Tibial nerve (tissue), 4 donors: ENCODE measurements around the gene CARMIL1.

Experiments
- CTCF ChIP-seq, 5 experiments: fragments of 200-600 bp in 3 of 5; fragments of 450-650 bp in 2 of 5; sonication (generic) in 3 of 5; IDR thresholded peaks; one replicate each; pipeline ENCODE4 v1.5.1; 2016 to 2019; ENCODE audit warnings: antibody characterized with exemption in 5 of 5, mild to moderate bottlenecking in 3 of 5, moderate library complexity in 2 of 5
- EP300 ChIP-seq, 2 donors: sonication (generic); formaldehyde crosslinking; IDR thresholded peaks; one replicate each; pipeline ENCODE4 v1.6.1; 2017; ENCODE audit warnings: antibody characterized with exemption in 2 of 2, mild to moderate bottlenecking in 1 of 2
- POLR2A ChIP-seq, 2 donors: fragments of 450-650 bp; IDR thresholded peaks; one replicate each; pipeline ENCODE4 v1.6.1; 2017; ENCODE audit warnings: antibody characterized with exemption in 2 of 2, mild to moderate bottlenecking in 2 of 2, moderate library complexity in 2 of 2

- TF ChIP-seq EP300 (IDR thresholded peaks at IDR 0.05) (peak in 1 of 2 donors; percentile 56), CTCF (IDR thresholded peaks at IDR 0.05) (peak; percentile 67 to 85 (median 79)), POLR2A (IDR thresholded peaks at IDR 0.05) (no peak)
These were observed 211.0 kb downstream of the CARMIL1 start for GRCh38 chr6:25490018-25490801.
